ENCODE results near the gene TMEM255B.

TMEM255B gene

DNA sequence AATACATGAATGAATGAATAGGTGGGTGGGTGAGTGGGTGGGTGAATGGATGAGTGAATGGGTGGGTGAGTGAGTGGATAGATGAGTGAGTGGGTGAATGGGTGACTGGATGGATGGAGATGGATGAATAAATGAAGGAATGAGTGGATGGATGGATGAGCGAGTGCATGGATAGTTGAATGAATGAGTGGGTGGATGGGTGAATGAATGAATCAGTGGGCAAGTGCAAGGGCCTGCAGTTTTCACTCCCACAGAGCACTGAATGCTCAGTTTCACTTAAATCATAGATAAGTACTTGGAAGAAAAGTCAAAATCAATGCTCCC is 92.4 kb downstream of the TMEM255B start (continued):
- no peak for TF ChIP-seq ARNTL (CRISPR knock-in tag; IDR thresholded peaks at IDR 0.05; ENCODE audit: borderline replicate concordance, low read depth)

- TF ChIP-seq, protein P1, sequence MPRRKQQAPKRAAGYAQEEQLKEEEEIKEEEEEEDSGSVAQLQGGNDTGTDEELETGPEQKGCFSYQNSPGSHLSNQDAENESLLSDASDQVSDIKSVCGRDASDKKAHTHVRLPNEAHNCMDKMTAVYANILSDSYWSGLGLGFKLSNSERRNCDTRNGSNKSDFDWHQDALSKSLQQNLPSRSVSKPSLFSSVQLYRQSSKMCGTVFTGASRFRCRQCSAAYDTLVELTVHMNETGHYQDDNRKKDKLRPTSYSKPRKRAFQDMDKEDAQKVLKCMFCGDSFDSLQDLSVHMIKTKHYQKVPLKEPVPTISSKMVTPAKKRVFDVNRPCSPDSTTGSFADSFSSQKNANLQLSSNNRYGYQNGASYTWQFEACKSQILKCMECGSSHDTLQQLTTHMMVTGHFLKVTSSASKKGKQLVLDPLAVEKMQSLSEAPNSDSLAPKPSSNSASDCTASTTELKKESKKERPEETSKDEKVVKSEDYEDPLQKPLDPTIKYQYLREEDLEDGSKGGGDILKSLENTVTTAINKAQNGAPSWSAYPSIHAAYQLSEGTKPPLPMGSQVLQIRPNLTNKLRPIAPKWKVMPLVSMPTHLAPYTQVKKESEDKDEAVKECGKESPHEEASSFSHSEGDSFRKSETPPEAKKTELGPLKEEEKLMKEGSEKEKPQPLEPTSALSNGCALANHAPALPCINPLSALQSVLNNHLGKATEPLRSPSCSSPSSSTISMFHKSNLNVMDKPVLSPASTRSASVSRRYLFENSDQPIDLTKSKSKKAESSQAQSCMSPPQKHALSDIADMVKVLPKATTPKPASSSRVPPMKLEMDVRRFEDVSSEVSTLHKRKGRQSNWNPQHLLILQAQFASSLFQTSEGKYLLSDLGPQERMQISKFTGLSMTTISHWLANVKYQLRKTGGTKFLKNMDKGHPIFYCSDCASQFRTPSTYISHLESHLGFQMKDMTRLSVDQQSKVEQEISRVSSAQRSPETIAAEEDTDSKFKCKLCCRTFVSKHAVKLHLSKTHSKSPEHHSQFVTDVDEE (CRISPR knock-in tag; IDR thresholded peaks at IDR 0.05), result no peak
- TF ChIP-seq ZNF565 (CRISPR knock-in tag; conservative IDR thresholded peaks at IDR 0.05; ENCODE audit: low read depth), result no peak
- TF ChIP-seq PPARA (CRISPR knock-in tag; IDR thresholded peaks at IDR 0.05; ENCODE audit: borderline replicate concordance), result no peak
- no peak for TF ChIP-seq CSDC2 (CRISPR knock-in tag; IDR thresholded peaks at IDR 0.05)
- TF ChIP-seq PATZ1 (CRISPR knock-in tag; IDR thresholded peaks at IDR 0.05; ENCODE audit: borderline replicate concordance), result no peak
- TF ChIP-seq BACH2 (CRISPR knock-in tag; IDR thresholded peaks at IDR 0.05; ENCODE audit: borderline replicate concordance), result no peak
- no peak for TF ChIP-seq ZC3H10 (CRISPR knock-in tag; IDR thresholded peaks at IDR 0.05)
- TF ChIP-seq RARB (CRISPR knock-in tag; IDR thresholded peaks at IDR 0.05), result no peak
- no peak for TF ChIP-seq ZFP3 (CRISPR knock-in tag; IDR thresholded peaks at IDR 0.05)
- no peak for TF ChIP-seq TCF4 (CRISPR knock-in tag; IDR thresholded peaks at IDR 0.05; ENCODE audit: borderline replicate concordance)
- TF ChIP-seq, protein P2, sequence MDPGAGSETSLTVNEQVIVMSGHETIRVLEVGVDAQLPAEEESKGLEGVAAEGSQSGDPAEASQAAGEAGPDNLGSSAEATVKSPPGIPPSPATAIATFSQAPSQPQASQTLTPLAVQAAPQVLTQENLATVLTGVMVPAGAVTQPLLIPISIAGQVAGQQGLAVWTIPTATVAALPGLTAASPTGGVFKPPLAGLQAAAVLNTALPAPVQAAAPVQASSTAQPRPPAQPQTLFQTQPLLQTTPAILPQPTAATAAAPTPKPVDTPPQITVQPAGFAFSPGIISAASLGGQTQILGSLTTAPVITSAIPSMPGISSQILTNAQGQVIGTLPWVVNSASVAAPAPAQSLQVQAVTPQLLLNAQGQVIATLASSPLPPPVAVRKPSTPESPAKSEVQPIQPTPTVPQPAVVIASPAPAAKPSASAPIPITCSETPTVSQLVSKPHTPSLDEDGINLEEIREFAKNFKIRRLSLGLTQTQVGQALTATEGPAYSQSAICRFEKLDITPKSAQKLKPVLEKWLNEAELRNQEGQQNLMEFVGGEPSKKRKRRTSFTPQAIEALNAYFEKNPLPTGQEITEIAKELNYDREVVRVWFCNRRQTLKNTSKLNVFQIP (CRISPR knock-in tag; IDR thresholded peaks at IDR 0.05; ENCODE audit: borderline replicate concordance, low read depth), result no peak
- no peak for TF ChIP-seq GLIS3 (CRISPR knock-in tag; IDR thresholded peaks at IDR 0.05)
- TF ChIP-seq, protein P3, sequence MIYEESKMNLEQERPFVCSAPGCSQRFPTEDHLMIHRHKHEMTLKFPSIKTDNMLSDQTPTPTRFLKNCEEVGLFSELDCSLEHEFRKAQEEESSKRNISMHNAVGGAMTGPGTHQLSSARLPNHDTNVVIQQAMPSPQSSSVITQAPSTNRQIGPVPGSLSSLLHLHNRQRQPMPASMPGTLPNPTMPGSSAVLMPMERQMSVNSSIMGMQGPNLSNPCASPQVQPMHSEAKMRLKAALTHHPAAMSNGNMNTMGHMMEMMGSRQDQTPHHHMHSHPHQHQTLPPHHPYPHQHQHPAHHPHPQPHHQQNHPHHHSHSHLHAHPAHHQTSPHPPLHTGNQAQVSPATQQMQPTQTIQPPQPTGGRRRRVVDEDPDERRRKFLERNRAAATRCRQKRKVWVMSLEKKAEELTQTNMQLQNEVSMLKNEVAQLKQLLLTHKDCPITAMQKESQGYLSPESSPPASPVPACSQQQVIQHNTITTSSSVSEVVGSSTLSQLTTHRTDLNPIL (CRISPR knock-in tag; IDR thresholded peaks at IDR 0.05; ENCODE audit: low read depth), result no peak
- no peak for TF ChIP-seq ZFP30 (CRISPR knock-in tag; IDR thresholded peaks at IDR 0.05)
- no peak for TF ChIP-seq ZNF70 (CRISPR knock-in tag; IDR thresholded peaks at IDR 0.05)
- TF ChIP-seq ESRRG (CRISPR knock-in tag; IDR thresholded peaks at IDR 0.05), result no peak
- TF ChIP-seq ZNF8 (CRISPR knock-in tag; IDR thresholded peaks at IDR 0.05), result no peak
- no peak for TF ChIP-seq SNAI2 (CRISPR knock-in tag; IDR thresholded peaks at IDR 0.05)
- TF ChIP-seq ARNTL (CRISPR knock-in tag; IDR thresholded peaks at IDR 0.05; ENCODE audit: borderline replicate concordance, low read depth), result no peak
- TF ChIP-seq OSR1 (CRISPR knock-in tag; IDR thresholded peaks at IDR 0.05), result no peak
- ATAC-seq, result no peak
These were observed 93.0 kb downstream of the TMEM255B start for GRCh38 chr13:113851826-113852535.

DNA sequence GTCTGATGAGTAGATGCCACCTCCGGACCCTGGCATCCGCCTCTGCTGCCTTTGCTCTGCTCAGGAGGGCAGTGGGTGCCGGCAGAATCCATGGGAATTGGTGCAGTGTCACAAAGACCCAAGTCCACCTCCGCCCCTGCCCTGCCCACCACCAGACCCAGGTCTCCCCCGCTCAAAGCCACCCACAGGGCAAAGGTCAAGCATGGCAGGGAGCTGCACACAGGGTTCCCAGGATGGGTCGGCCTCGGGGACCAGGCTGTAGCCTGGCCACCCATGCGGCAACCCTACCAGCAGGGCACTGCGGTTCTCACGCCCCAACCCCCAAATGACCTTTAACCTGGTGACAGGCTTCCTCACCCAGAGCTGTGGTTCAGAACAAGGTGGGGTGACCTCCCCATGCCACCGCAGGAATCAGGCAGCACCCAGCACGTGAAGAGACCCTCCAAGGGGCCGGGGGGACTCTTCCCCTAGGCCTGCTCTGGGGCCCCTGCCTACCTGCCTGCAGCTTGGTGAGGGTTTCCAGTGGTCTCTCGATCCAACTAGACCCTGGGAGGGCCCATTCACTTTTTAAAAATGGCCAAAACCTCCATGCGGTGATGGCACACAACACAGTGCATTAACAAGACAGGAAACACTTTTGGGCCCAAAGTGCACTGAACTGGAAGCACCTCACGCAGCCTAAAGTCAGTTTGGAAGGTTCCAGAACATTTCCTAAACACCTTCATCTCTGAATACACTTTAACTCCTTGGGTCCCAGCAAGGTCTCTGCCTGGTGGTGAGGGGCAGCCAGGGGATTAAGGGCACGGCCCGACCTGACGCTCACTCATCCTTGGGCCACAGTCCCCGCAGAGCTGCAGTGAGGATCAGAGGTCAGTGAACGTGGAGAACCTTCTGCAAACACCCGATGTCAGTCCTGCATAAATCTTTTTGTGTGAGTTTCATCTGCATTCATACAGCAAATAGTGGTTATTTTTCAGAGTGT is 93.8 kb downstream of the TMEM255B start:
- ATAC-seq, result no peak

More for the DNA sequence above, 93.8 kb downstream of the TMEM255B start:
- TF ChIP-seq PPARA (CRISPR knock-in tag; IDR thresholded peaks at IDR 0.05; ENCODE audit: borderline replicate concordance) (no peak), ESRRG (CRISPR knock-in tag; IDR thresholded peaks at IDR 0.05) (no peak), ZNF8 (CRISPR knock-in tag; IDR thresholded peaks at IDR 0.05) (no peak)
